AG09309 (cell line): ENCODE measurements around the gene STK17A.

Experiments
- DNase-seq: peaks from one replicate; pipeline ENCODE4 v3.0.0-alpha.2; 2010; ENCODE audit warnings: low read depth
- H3K4me3 ChIP-seq: 2 replicates; pipeline ENCODE4 v1.5.1; 2011; ENCODE audit warnings: mild to moderate bottlenecking, low read depth, low read length, moderate library complexity; ENCODE audit not compliant: control insufficient read depth
- CTCF ChIP-seq: IDR thresholded peaks from 2 replicates; pipeline ENCODE4 v1.5.1; 2011; ENCODE audit warnings: mild to moderate bottlenecking, low read depth, low read length, inconsistent platforms; ENCODE audit not compliant: insufficient read depth, control insufficient read depth; ENCODE audit errors: missing control alignments

The STK17A gene

GRCh38 chr7:43659549-43659896, 76.6 kb downstream of the STK17A start:
- no peak for DNase-seq
- TF ChIP-seq CTCF: no peak
- H3K4me3 ChIP-seq: no peak overlapping the region

- H3K4me3 ChIP-seq: no peak overlapping the region
- no peak for TF ChIP-seq CTCF
- DNase-seq: no peak
These were observed 77.2 kb downstream of the STK17A start for GRCh38 chr7:43660141-43660540.

GRCh38 chr7:43664681-43665080, 81.8 kb downstream of the STK17A start:
- no peak overlapping the region for H3K4me3 ChIP-seq
- no peak for TF ChIP-seq CTCF
- no peak for DNase-seq

- no peak for DNase-seq
- H3K4me3 ChIP-seq: no peak overlapping the region
- TF ChIP-seq CTCF: no peak
These were observed 84.0 kb downstream of the STK17A start for GRCh38 chr7:43666938-43667337.

GRCh38 chr7:43668035-43668434, 85.1 kb downstream of the STK17A start:
- no peak for TF ChIP-seq CTCF
- no peak overlapping the region for H3K4me3 ChIP-seq
- DNase-seq: no peak

- no peak for DNase-seq
- no peak overlapping the region for H3K4me3 ChIP-seq
These were observed 86.6 kb downstream of the STK17A start for GRCh38 chr7:43669286-43670081.

More at GRCh38 chr7:43669286-43670081, 86.6 kb downstream of the STK17A start:
- TF ChIP-seq CTCF: no peak
